GM21423 (cell line): ENCODE data around the gene NCOR1.

Source experiments
- ATAC-seq: cut with Tn5 transposase; IDR thresholded peaks from one replicate; pipeline ENCODE4 v1.9.1; 2021; ENCODE audit warnings: mild to moderate bottlenecking, moderate library complexity; ENCODE audit not compliant: unreplicated experiment

NCOR1 gene

DNA sequence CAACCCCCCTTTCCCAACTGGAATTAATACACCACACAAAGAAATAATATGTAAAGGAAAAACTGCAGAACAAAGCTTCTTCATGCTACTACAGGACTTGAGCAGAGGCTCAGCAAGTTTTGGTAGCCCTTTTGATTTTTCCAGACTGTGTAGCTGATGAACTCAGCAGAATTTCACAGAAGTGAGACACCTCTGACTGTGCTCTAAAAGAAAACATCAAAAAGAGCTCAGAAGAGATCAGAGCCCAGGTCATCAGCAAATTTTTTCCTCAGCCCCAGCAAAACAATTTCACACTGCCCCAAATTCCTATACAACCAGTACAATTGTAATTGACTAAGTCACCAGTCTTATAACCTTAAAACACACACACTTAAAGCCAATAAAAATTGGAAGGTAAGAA lies 177.7 kb downstream of the NCOR1 start:
- ATAC-seq: no peak

DNA sequence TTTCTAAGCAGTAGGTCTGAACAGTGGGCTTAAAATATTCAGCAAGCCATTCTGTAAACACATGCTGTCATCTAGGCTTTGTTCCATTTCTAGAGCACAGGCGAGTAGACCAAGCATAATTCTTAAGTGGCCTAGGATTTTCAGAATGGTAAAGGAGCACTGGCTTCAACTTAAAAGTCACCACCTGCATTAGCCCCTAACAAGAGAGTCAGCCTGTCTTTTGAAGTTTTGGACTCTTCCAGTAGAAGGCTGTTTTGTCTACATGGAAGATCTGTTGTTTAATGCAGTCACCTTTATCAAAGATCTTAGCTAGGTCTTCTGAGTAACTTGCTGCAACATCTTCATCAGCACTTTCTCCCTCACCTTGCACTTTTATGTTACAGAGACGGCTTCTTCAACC lies 179.1 kb downstream of the NCOR1 start:
- no peak for ATAC-seq

DNA sequence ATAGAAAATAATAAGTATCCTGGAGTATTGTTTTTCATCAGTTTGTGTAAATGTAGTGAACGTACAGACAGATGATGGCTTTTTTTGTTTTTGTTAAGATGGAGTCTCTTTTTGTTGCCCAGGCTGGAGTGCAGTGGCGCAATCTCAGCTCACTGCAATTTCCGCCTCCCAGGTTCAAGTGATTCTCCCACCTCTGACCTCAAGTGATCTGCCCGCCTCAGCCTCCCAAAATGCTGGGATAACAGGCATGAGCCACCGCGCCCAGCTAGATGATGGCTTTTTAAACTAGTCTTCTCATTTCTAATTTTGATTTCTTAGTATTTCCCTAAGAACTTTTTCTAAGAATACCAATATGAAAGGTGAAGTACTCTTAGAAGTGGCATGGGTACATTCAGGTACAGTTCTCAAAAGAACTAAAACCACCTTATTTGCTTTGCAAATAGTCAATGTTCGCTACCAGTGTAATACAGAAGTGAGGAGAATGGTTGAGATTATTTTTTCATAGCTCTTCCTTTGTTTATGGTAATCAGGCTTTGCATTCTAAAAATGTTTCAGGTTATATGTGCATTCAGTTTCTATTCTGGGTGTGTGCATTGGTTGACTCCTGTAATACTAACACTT lies 181.5 kb downstream of the NCOR1 start:
- ATAC-seq: no peak

DNA sequence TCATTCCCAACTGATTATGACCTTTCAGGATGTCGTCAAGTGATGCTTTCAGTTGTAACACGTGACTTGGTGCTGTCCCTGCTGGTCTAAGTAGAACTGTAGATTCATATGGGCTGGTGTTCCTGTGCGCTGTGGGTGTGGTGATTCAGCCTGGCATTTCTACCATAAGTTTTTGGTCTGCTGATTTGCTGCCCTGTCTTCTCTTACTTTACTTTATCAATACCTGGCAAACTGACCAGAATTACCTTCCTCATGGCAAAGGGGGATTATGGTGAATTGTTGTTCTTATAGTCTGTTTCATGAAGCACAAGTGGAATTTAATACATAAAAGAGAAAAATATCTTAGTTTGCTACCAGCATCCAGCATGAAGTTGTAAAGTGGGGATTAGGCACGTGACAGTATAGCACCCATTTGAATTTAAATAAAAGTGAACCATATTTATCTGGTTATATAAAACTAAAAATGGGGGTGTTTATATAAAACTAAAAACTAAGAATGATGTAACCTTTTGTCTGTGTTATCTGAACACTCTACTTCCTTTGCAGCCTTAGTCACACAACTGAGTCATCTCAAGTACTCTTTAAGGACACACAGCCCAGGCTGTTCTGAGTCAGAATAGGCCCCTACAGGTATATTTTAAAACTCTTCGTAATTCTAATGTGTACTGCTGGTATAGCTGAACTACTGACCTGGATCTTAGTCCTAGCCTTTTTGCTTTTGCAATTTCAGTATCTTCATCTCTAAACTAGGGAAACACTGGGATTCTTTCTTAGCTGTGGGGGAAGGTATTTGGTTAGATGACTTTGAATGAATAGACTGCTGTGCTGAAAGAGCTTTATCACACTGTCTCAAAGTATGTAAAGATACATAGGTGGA lies 187.4 kb downstream of the NCOR1 start:
- peak; percentile 75 for ATAC-seq

DNA sequence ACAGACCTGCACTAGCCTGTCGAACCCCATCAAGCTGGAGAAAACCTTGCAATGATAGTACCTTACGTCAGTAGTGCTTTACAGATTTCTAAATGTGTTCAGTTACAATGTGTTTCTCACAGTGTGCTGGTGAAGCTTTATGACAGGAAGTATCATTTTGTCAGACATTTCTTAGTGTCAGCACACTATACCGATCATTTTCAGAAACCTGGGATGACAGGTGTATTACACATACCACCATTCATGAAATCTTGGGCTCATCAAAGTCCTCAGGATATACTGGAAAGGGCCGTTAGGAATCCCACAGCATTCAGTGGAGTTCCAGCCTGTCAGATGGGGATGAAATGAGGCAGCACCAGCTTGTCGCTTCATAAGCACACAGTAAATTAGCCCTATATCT lies 188.4 kb downstream of the NCOR1 start:
- ATAC-seq: no peak

DNA sequence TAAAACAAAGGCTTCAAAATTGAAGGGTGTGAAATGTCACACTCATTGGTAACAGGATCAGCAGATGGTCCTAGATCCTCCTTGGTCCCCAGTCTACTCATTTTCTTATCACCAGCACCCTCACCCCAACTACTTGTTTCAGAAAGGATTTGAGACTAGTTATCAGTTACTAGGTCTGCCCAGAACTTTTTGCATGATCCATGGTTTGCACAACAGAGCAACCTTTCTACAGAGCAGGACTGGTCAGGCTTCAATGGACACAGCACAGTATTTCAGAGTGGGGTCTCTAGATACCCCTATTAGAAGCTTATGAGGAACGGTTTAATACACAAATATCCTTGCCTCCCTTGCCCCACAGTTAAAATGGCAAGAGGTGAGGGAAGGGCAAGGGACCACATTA lies 190.1 kb downstream of the NCOR1 start:
- ATAC-seq: no peak

DNA sequence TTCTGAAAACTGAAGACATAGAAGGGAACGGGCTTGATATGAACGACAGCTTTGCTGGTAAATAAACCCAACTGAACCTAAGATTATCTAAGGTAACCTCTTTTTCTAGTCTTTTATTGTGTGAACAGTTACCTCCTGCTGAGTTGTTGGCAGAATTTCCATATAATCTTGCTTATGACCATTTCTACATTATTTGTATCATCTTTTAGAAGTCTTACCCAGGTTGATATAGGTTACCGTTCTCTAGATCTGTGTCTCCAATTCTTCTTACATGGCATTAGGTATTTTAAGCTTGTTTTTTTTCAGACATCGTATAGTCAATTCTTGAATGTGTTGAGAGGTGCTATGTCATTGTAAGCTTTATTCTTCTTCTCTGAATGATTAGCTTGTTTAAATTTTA lies 191.5 kb downstream of the NCOR1 start:
- no peak for ATAC-seq

DNA sequence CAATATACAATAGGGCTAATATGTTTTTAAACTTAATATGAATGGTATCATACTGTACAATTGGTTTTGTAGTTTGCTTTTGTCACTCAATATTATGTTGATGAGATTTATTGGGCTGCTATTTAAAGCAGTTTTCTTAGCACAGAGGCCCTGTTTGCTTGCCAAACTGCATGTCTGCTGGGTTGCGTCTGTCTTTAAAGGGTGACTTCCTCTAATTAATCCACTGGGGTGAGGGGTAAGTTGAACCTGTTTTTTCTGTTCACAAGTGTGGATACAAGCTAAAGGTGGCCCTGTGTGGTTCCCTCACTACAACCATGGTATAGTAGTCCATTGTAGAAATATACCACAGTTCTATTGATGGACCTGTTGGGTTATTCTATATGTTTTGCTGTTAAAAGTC lies 196.0 kb downstream of the NCOR1 start:
- ATAC-seq: no peak

DNA sequence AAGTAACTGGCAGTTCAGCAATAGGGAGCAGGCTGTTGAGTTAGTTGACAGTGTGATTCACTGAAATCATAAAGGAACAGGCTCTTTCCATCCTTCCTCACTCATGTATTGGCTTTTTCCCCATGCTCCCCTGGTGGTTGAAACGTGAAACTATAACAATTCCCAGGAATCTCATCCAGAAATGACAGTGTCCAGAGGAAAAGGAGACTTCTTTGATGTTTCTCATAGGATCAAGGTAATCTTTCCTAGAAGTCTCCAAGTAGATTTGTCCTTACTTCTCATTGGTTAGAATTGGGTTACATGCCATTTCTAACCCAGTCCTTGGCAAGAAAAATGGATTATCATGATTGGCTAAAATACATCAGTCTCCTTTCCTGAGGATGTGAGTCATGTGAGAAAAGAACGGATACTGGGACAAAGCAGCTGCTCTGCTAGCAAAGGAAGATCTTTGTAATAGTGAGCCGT lies 201.4 kb downstream of the NCOR1 start:
- no peak for ATAC-seq

DNA sequence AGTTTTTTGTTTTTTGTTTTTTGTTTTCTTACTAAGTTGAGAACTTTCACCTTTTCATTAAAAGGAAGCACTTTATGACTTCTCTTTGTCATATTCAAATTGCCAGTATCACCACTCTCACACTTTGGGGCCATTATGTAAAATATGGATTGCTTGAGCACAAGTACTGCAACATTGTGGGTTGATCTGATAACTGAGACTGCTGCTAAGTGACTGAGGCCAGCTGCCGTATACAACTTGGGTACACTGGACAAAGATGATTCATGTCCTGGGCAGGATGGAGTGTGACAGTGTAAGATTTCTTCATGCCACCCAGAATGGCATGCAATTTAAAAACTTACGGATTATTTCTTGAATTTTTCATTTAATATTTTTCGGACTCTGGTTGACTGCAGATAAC lies 207.9 kb downstream of the NCOR1 start:
- ATAC-seq: no peak

DNA sequence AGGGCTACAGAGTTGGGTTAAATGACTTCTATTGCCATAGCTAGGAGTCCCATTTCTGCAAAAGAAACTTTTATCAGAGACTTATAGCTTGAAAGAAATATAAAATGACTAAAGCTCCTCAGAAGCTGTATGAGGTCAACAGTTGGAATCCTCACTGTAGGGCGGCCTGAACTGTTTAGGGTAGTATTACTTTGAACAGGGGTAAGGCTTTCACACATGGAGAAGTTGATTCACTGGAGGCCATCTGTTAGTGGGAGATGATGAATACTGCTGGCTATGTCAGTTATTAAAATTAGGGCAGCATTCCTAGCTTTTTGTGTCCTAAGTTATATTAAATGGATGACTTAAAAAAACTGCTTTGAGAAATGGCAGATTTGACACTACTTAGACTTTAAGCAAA lies 209.7 kb downstream of the NCOR1 start:
- ATAC-seq: no peak

DNA sequence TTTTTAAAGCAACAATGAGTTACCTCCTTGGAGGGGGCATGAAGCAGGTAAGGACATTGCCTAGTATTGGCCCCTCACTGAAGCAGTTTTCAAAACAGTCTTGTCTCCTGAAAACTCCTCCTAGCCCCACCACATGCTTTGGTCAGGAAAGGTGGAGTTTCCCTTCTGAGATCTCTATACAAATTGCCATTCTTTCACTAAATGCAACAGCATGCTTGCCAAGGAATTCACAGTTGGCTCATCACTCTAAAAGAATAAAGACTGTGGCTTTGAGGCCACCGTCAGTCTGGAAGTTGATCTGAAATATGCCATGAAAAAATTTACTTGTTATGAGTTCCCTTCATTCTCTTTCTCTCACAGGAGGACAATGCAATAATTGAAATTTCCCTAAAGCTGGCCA lies 211.5 kb downstream of the NCOR1 start:
- ATAC-seq: no peak

DNA sequence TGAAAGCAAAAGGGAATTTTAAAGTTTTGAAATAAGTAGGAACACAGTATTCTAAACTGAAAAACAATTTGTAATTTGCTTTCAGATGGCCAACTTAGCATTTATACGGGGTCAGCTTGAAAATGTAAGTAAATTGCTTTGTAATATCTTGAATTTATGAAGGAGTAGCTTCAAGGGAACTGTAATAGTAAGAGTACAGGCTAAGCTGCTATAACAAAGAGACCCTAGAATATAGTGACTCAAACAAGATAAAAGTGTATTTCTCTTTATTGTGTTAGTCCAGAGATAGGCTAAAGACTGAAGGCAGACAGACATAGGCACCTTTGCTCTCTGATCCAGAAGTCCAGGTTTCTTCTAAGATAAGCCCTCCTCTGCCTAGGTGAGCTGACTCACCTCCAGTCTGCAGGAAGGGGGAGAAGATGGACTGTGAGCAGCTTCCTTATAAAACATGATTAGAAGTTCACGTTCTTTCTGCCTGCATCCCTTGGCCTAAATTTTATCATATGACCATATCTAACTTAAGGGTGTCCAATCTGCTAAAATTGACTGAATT lies 212.6 kb downstream of the NCOR1 start:
- no peak for ATAC-seq

DNA sequence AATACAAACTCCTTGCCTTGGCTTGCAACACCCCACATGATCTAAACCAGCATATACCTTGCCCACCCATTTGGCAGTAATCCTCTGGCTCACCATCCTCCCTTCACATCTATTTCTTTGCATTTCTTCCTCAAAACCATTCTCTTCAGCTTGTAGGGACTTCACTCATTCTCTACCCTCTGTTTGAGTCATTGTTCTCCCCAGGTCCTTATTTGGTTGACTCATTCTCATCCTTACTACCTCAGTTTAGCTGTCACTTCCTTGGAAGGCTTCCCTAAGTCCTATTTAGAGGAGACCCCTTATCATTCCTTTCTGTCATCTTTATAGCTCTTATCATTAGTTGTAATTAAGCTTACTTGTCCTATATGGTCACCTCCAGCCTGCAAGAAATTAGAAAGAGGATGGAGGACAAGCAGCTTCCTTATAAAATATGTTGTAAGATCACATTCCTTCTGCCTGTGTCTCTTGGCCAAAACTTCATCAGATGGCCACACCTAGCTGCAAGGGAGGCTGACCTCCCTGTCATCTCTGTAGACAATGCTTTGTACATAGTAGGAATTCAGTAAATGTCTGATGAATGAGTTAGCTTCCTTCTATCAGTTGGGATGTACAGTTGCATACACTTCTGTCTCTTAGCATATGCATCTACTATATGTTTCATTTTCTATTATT lies 214.0 kb downstream of the NCOR1 start:
- ATAC-seq: no peak

DNA sequence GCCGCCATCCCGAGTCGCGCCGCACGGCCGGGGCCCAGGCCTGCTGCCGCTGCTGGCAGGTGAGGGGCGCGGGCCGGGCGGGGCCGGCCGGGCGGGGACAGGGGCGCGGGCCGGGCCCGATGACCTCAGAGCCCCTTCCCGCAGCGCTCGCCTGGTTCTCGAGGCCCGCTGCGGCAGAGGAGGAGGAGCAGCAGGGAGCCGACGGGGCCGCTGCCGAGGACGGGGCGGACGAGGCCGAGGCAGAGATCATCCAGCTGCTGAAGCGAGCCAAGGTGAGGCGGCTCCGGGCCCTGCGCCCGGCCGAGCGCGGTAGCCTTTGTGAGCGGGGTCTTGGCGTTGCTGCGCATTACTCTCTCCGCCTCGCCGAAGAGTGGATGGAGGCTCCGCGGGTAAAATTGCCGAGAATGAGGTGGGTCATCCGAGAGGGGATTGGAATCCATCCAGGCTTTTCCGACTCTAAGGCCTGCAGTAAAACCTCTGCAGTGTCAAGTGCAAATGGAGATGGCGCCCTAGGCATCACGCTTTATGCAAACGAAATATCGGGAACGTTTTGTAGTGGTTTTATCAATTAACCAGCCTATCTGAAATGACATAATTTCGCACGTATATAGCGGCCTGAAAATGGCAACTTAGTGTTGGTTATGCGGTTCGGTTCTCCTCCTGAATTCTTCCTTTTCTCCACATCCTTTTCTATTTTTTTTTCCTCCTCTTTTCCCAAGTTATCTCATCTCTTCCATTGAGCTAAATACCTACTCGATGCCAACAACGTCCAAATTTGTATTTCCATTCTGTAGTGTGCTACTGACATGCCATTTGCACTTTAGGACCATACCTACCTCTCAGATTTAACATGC lies 215.1 kb downstream of the NCOR1 start:
- ATAC-seq: peak; percentile 38

DNA sequence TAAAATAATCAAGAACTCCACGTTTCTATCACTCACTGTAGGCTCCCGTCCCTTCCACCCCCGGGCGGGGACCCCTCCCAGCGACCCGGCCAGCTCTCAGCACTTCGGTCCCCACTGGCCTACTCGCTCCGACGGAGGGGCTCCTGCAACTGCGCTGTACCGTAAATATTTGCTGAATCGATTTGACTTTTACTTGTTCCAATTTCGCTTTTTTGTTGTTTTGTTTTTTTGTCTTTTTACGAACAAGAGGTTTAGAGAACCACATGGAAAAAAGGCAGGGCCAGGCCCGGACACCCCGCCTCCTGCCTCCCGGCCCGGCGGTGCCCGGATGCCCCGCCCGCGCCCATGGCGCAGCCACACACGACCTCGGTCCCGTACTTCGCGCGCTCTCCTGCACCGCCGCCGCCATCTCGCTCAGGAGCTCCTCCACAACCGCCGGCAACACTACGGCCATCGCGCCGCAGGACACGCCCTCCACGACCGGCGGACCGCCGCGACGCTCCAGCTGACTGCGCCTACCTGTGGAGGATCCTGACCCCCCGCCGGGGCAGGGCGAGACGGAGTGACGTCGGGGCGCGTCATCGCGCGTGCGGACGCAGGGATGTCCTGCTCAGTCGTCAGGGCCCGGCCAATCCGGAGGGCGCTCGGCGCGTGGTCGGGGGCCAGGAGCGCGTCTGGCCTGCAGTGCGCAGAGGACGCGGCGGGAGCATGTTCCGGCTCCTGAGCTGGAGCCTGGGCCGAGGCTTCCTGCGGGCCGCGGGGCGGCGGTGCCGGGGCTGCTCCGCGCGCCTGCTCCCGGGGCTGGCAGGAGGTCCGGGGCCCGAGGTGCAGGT lies 216.0 kb downstream of the NCOR1 start, which contains the start of the genes TTC19 and ZSWIM7:
Gene TTC19, plus strand, starts transcription at position 684 of the 833 bp plus-strand sequence. Its CDS starts 25 bp downstream, at position 709.
Gene ZSWIM7, minus strand, starts transcription at position 564 of the 833 bp plus-strand sequence. Its CDS starts 110 bp downstream, at position 454.
- ATAC-seq: peak; percentile 94

DNA sequence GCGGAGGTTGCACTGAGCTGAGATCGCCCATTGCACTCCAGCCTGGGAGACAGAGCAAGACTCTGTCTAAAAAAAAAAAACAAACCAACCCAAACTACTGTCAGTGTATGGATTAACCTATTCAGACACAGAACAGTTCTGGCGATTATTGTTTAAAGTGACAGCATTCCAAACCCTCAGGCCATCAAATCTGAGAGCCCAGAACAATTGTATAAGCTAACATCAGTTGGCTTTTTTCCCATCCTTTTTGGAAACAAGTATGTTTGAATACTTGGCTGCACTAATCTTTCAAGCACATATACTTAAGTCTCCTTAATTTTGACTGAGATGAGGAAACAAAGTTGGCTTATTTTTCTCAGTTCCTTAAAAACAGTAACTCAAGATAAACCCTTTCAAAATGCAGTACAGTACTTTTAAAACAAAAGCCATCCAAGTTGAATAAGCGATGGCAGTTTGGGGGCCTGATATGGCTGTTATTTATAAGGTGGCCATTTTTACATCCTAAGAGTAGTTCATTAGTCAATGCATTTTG lies 217.2 kb downstream of the NCOR1 start:
- ATAC-seq: no peak

DNA sequence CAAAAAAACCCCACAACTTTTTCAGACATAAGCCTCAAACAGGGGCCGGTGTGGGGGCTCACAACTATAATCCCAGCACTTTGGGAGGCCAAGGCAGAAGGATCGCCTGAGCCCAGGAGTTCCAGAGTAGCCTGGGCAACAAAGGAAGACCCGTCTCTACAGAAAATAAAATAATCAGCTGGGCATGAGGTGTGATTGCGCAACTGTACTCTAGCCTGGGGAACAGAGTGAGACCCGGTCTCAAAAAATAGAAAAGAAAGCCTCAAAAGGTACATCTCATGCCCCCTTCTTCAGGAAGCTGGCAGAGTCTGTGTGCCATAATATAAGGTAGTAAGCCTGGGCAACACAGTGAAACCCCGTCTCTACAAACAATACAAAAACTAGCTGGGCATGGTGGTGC lies 219.0 kb downstream of the NCOR1 start:
- ATAC-seq: no peak
